D721Med (cell line): ENCODE data around the gene NR1I3.

Experiments used
- DNase-seq: peaks from one replicate; pipeline ENCODE4 v3.0.0; 2011; ENCODE audit warnings: low spot score; ENCODE audit not compliant: insufficient read length
- FAIRE-seq: peaks from 2 replicates; lab custom pipeline; 2011; peaks lifted over from hg19 to GRCh38; lab: Jason Lieb, UNC
- CTCF ChIP-seq: IDR thresholded peaks from 2 replicates; pipeline ENCODE4 v1.5.1; 2012; ENCODE audit warnings: mild to moderate bottlenecking, control low read depth; ENCODE audit not compliant: insufficient read depth; ENCODE audit errors: missing control alignments

The NR1I3 gene

GRCh38 chr1:161267321-161267720, 29.3 kb upstream of the NR1I3 start:
- FAIRE-seq: no peak
- no peak for DNase-seq
- no peak for TF ChIP-seq CTCF

GRCh38 chr1:161266836-161267235, 28.8 kb upstream of the NR1I3 start:
- no peak for TF ChIP-seq CTCF
- FAIRE-seq: no peak
- no peak for DNase-seq

- TF ChIP-seq CTCF: no peak
- DNase-seq (no peak), FAIRE-seq (no peak)
These were observed 28.2 kb upstream of the NR1I3 start for GRCh38 chr1:161266202-161266601.

- no peak for TF ChIP-seq CTCF
- DNase-seq: no peak
- no peak for FAIRE-seq
These were observed 27.3 kb upstream of the NR1I3 start for GRCh38 chr1:161265305-161265704.

- DNase-seq (no peak), FAIRE-seq (no peak)
- no peak for TF ChIP-seq CTCF
These were observed 23.5 kb upstream of the NR1I3 start for GRCh38 chr1:161261261-161262235.

- TF ChIP-seq CTCF: no peak
- FAIRE-seq (no peak), DNase-seq (no peak)
These were observed 22.6 kb upstream of the NR1I3 start for GRCh38 chr1:161260376-161261260.
